Measurements from ENCODE around the gene SLC39A1. TPM values are rescaled to one million over a fixed set of nuclear protein-coding genes. Genes with fewer than 3 reads are reported as not detected.

SLC39A1 gene
- polyA plus RNA-seq, 1 donor from 2014 or later: 35.2 TPM

DNA sequence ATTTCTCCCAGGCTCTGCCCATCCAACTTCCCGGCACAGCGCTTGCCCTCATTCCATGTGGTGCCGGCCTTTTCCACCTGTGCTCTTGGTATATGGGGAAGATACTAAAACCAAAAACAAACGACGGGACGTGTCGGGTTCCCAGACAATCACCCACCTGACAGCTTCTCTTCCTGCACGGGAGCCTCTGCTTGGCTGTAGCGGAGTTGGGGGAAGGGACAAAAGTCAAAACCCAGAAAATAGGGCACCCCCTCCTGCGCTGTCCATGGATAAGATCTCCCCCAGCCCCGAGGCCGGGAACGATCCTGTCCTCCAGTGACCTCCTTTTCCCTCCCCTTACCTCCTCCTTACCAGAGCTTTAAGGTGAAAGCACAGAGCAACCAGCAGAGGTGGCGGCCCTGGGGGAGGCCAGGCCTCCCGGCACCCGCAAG is 13.5 kb upstream of the SLC39A1 start:
- H3K9me2 ChIP-seq (ENCODE audit: insufficient read depth, low read length): no peaks in the 10 kb centered on the region
- no peaks in the 10 kb centered on the region for H4K20me1 ChIP-seq (ENCODE audit: insufficient read depth)
- no peaks in the 10 kb centered on the region for H3F3A ChIP-seq (ENCODE audit: insufficient read depth, low read length, poor library complexity, severe bottlenecking)
- peak overlapping the region; percentile 91 for H3K27ac ChIP-seq (ENCODE audit: low read length)
- H3K9me3 ChIP-seq (ENCODE audit: low read length): no peaks in the 10 kb centered on the region
- H2AFZ ChIP-seq (ENCODE audit: low read depth, low read length): peak overlapping the region; percentile 61
- no peaks in the 10 kb centered on the region for H3K36me3 ChIP-seq (ENCODE audit: insufficient read depth, low read length)
- H3K27me3 ChIP-seq (ENCODE audit: insufficient read depth, low read depth, low read length): no peaks in the 10 kb centered on the region
- peak overlapping the region; percentile 83 for H3K4me2 ChIP-seq (ENCODE audit: low read length)
- peaks cover 11% of the 10 kb centered on the region for H3K79me2 ChIP-seq (replicated peaks; ENCODE audit: insufficient read depth, low read length)
- peak overlapping the region; percentile 88 for H3K9ac ChIP-seq (ENCODE audit: low read length)
- H3K4me3 ChIP-seq (ENCODE audit: low read length): peak overlapping the region; percentile 100
- TF ChIP-seq, protein P1, sequence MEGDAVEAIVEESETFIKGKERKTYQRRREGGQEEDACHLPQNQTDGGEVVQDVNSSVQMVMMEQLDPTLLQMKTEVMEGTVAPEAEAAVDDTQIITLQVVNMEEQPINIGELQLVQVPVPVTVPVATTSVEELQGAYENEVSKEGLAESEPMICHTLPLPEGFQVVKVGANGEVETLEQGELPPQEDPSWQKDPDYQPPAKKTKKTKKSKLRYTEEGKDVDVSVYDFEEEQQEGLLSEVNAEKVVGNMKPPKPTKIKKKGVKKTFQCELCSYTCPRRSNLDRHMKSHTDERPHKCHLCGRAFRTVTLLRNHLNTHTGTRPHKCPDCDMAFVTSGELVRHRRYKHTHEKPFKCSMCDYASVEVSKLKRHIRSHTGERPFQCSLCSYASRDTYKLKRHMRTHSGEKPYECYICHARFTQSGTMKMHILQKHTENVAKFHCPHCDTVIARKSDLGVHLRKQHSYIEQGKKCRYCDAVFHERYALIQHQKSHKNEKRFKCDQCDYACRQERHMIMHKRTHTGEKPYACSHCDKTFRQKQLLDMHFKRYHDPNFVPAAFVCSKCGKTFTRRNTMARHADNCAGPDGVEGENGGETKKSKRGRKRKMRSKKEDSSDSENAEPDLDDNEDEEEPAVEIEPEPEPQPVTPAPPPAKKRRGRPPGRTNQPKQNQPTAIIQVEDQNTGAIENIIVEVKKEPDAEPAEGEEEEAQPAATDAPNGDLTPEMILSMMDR (IDR thresholded peaks at IDR 0.05; ENCODE audit: poor library complexity, severe bottlenecking): no peak
- peak; percentile 6 for TF ChIP-seq TAF1 (IDR thresholded peaks at IDR 0.05; ENCODE audit: low read depth)

DNA sequence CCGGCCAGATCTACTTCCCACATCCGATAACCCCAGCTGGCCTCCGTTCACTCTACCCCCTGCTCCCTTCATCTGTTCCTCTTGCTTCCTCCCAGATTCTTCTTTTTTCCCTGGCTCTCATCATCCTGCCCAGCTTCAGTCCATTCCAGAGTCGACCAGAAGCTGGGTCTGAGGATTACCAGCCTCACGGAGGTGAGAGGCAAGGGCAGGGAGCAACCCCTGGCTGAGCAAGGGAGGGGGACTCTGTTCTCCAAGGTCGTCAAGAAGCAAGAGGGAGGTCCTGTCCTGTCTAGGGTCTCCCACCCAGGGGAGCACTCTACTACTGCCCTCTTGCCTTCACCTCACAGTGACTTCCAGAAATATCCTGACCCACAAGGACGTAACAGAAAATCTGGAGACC is 10.2 kb upstream of the SLC39A1 start:
- H3K27ac ChIP-seq (ENCODE audit: low read length): no peak overlapping the region

More for the DNA sequence above, 10.2 kb upstream of the SLC39A1 start:
- Histone ChIP-seq H3K4me2 (ENCODE audit: low read length) (no peak overlapping the region), H3K27me3 (ENCODE audit: insufficient read depth, low read depth, low read length) (no peaks in the 10 kb centered on the region), H3K9me2 (ENCODE audit: insufficient read depth, low read length) (no peaks in the 10 kb centered on the region), H3F3A (ENCODE audit: insufficient read depth, low read length, poor library complexity, severe bottlenecking) (no peaks in the 10 kb centered on the region), H3K4me3 (ENCODE audit: low read length) (no peak overlapping the region), H3K9ac (ENCODE audit: low read length) (no peak overlapping the region), H3K79me2 (replicated peaks; ENCODE audit: insufficient read depth, low read length) (peaks cover 11% of the 10 kb centered on the region), H2AFZ (ENCODE audit: low read depth, low read length) (no peak overlapping the region), H3K9me3 (ENCODE audit: low read length) (no peaks in the 10 kb centered on the region), H4K20me1 (ENCODE audit: insufficient read depth) (no peaks in the 10 kb centered on the region), H3K36me3 (ENCODE audit: insufficient read depth, low read length) (no peaks in the 10 kb centered on the region)
- TF ChIP-seq RAD21 (conservative IDR thresholded peaks at IDR 0.05) (no peak), EP300 (conservative IDR thresholded peaks at IDR 0.05; ENCODE audit: poor library complexity, severe bottlenecking) (no peak), TAF1 (IDR thresholded peaks at IDR 0.05; ENCODE audit: low read depth) (no peak), POLR2AphosphoS5 (IDR thresholded peaks at IDR 0.05) (no peak), EZH2 (IDR thresholded peaks at IDR 0.05; ENCODE audit: borderline replicate concordance, insufficient read depth, low read length, poor library complexity, severe bottlenecking) (no peak), MXI1 (conservative IDR thresholded peaks at IDR 0.05; ENCODE audit: poor library complexity, severe bottlenecking) (no peak), SMC3 (conservative IDR thresholded peaks at IDR 0.05; ENCODE audit: poor library complexity) (no peak)
- TF ChIP-seq, protein P2, sequence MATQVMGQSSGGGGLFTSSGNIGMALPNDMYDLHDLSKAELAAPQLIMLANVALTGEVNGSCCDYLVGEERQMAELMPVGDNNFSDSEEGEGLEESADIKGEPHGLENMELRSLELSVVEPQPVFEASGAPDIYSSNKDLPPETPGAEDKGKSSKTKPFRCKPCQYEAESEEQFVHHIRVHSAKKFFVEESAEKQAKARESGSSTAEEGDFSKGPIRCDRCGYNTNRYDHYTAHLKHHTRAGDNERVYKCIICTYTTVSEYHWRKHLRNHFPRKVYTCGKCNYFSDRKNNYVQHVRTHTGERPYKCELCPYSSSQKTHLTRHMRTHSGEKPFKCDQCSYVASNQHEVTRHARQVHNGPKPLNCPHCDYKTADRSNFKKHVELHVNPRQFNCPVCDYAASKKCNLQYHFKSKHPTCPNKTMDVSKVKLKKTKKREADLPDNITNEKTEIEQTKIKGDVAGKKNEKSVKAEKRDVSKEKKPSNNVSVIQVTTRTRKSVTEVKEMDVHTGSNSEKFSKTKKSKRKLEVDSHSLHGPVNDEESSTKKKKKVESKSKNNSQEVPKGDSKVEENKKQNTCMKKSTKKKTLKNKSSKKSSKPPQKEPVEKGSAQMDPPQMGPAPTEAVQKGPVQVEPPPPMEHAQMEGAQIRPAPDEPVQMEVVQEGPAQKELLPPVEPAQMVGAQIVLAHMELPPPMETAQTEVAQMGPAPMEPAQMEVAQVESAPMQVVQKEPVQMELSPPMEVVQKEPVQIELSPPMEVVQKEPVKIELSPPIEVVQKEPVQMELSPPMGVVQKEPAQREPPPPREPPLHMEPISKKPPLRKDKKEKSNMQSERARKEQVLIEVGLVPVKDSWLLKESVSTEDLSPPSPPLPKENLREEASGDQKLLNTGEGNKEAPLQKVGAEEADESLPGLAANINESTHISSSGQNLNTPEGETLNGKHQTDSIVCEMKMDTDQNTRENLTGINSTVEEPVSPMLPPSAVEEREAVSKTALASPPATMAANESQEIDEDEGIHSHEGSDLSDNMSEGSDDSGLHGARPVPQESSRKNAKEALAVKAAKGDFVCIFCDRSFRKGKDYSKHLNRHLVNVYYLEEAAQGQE (IDR thresholded peaks at IDR 0.05; ENCODE audit: borderline replicate concordance): no peak
- TF ChIP-seq, protein P1 (IDR thresholded peaks at IDR 0.05; ENCODE audit: poor library complexity, severe bottlenecking): no peak

Data from neural cell (in vitro differentiated cells).